CD8-positive, alpha-beta memory T cell (primary cell): ENCODE results near the gene MANBA. TPM values are rescaled to one million over a fixed set of nuclear protein-coding genes. Genes with fewer than 3 reads are reported as not detected.

Experiments
- CTCF ChIA-PET: fragments of 350-600 bp; sonication (Branson Sonifier 250); formaldehyde crosslinking; loops from one replicate; lab custom pipeline; 2021; ENCODE audit warnings: antibody characterized with exemption; lab: Charles Lee
- POLR2A ChIA-PET: fragments of 350-600 bp; sonication (Branson Sonifier 250); formaldehyde crosslinking; loops from one replicate; lab custom pipeline; 2021; ENCODE audit warnings: antibody characterized with exemption; lab: Charles Lee
- DNase-seq, 5 donors: peaks; one replicate each; pipeline versions ENCODE4 v3.0.0 to v3.0.0-alpha.2; 2020 to 2022; ENCODE audit warnings: mixed read lengths in 1 of 5
- H3K27ac ChIP-seq: one replicate; pipeline ENCODE4 v1.7.0; 2013; ENCODE audit warnings: low read depth, mild to moderate bottlenecking, low read length, moderate library complexity
- H3K27me3 ChIP-seq: 2 replicates; pipeline ENCODE4 v1.7.0; 2013; ENCODE audit warnings: low read length, mild to moderate bottlenecking; ENCODE audit not compliant: insufficient read depth, poor library complexity, severe bottlenecking
- H3K36me3 ChIP-seq: 2 replicates; pipeline ENCODE4 v1.7.0; 2013; ENCODE audit warnings: mild to moderate bottlenecking, low read length, moderate library complexity; ENCODE audit not compliant: insufficient read depth
- H3K4me1 ChIP-seq: 2 replicates; pipeline ENCODE4 v1.7.0; 2013; ENCODE audit warnings: mild to moderate bottlenecking, low read length, moderate library complexity; ENCODE audit not compliant: insufficient read depth
- H3K4me3 ChIP-seq: 2 replicates; pipeline ENCODE4 v1.7.0; 2013; ENCODE audit warnings: mild to moderate bottlenecking, low read length
- H3K9me3 ChIP-seq: 2 replicates; pipeline ENCODE4 v1.7.0; 2013; ENCODE audit warnings: mild to moderate bottlenecking, low read length
- H3K27ac Mint-ChIP-seq, 8 donors: one replicate each; pipeline ENCODE4 v1.8.0; 2020 to 2021; ENCODE audit warnings: mixed read lengths in 8 of 8, mild to moderate bottlenecking in 6 of 8, inconsistent platforms in 3 of 8, moderate library complexity in 3 of 8
- H3K27me3 Mint-ChIP-seq, 2 donors: one replicate each; pipeline ENCODE4 v1.8.0; 2020 to 2021; ENCODE audit warnings: mixed read lengths in 2 of 2, mild to moderate bottlenecking in 1 of 2, moderate library complexity in 1 of 2
- H3K36me3 Mint-ChIP-seq, 3 donors: one replicate each; pipeline ENCODE4 v1.8.0; 2020 to 2021; ENCODE audit warnings: mixed read lengths in 3 of 3, inconsistent platforms in 1 of 3, mild to moderate bottlenecking in 1 of 3
- H3K4me1 Mint-ChIP-seq, 3 donors: one replicate each; pipeline ENCODE4 v1.8.0; 2020 to 2021; ENCODE audit warnings: mixed read lengths in 3 of 3, inconsistent platforms in 1 of 3, mild to moderate bottlenecking in 1 of 3
- H3K4me3 Mint-ChIP-seq, 7 donors: one replicate each; pipeline ENCODE4 v1.8.0; 2020 to 2021; ENCODE audit warnings: mixed read lengths in 7 of 7, mild to moderate bottlenecking in 6 of 7, moderate library complexity in 4 of 7, inconsistent platforms in 2 of 7
- H3K9me3 Mint-ChIP-seq, 5 donors: one replicate each; pipeline ENCODE4 v1.8.0; 2020 to 2022; ENCODE audit warnings: mixed read lengths in 5 of 5, mild to moderate bottlenecking in 3 of 5, moderate library complexity in 2 of 5, inconsistent platforms in 1 of 5
- polyA plus RNA-seq: library from polyadenylated mRNA; unstranded; fragments of 300-500 nt; fragmentation: Illumina TruSeq; gene quantifications from one replicate; pipeline ENCODE4 v1.2.3, GENCODE V29; 2021
- total RNA-seq, 2 experiments: library from RNA; stranded (reverse); gene quantifications; one replicate each; pipeline ENCODE4 v1.2.3, GENCODE V29; 2021

Gene MANBA
- total and polyA plus RNA-seq, 3 experiments from 2014 or later: 9.1 to 16.5 (median 9.5) TPM

- peaks cover 68% of the 10 kb centered on the region for H3K4me1 ChIP-seq
- H3K9me3 Mint-ChIP-seq: peaks cover 0 to 1% (median 0%) of the 10 kb centered on the region in 5 donors
These were observed 147.9 kb downstream of the MANBA start for GRCh38 chr4:102612824-102613366.

GRCh38 chr4:102612210-102612609 is 148.6 kb downstream of the MANBA start:
- Histone ChIP-seq H3K9me3 (no peaks in the 10 kb centered on the region), H3K4me3 (peak overlapping the region; percentile 32), H3K36me3 (peaks cover 54% of the 10 kb centered on the region), H3K27ac (peak overlapping the region; percentile 86), H3K27me3 (no peaks in the 10 kb centered on the region), H3K4me1 (peaks cover 70% of the 10 kb centered on the region)
- POLR2A ChIA-PET: interaction anchor here (0.5 to 1.4 kb wide), 8 partner anchors 12 to 406 kb away, joined by 3 to 9 read pairs (median 3); partner anchors contain the start of genes NFKB1 and UBE2D3
- Mint-ChIP-seq H3K27ac (peak overlapping the region; percentile 95 to 99 (median 98)), H3K4me3 (peak overlapping the region; percentile 87 to 93 (median 90)), H3K36me3 (peaks cover 22 to 91% (median 45%) of the 10 kb centered on the region in 3 donors), H3K27me3 (no peaks in the 10 kb centered on the region), H3K4me1 (peaks cover 67 to 94% (median 88%) of the 10 kb centered on the region in 3 donors), H3K9me3 (peaks cover 0 to 1% (median 0%) of the 10 kb centered on the region in 5 donors)
- DNase-seq: no peak
- CTCF ChIA-PET: interaction anchor here (0.8 to 2.0 kb wide), 5 partner anchors 13 to 267 kb away, joined by 3 to 8 read pairs (median 5); partner anchors contain the start of gene SLC39A8

More at GRCh38 chr4:102612824-102613366, 147.9 kb downstream of the MANBA start:
- H3K9me3 ChIP-seq: no peaks in the 10 kb centered on the region
- H3K4me3 ChIP-seq: peak overlapping the region; percentile 32
- H3K36me3 ChIP-seq: peaks cover 47% of the 10 kb centered on the region
- POLR2A ChIA-PET: interaction anchor here (0.5 to 1.4 kb wide), 9 partner anchors 13 to 406 kb away, joined by 3 to 9 read pairs (median 3); partner anchors contain the start of genes NFKB1 and UBE2D3
- H3K27ac ChIP-seq: peak overlapping the region; percentile 86
- DNase-seq: peak; percentile 24 to 78 (median 71)
- H3K36me3 Mint-ChIP-seq: peaks cover 22 to 88% (median 40%) of the 10 kb centered on the region in 3 donors
- H3K27me3 Mint-ChIP-seq: no peaks in the 10 kb centered on the region
- peaks cover 64 to 87% (median 83%) of the 10 kb centered on the region in 3 donors for H3K4me1 Mint-ChIP-seq
- CTCF ChIA-PET: interaction anchor here (0.8 to 1.6 kb wide), 5 partner anchors 11 to 164 kb away, joined by 3 to 8 read pairs (median 5); no protein-coding TSS in a partner anchor
- H3K27me3 ChIP-seq: no peaks in the 10 kb centered on the region
- peak overlapping the region; percentile 87 to 93 (median 90) for H3K4me3 Mint-ChIP-seq
- H3K27ac Mint-ChIP-seq: peak overlapping the region; percentile 95 to 99 (median 98)

GRCh38 chr4:102610476-102610875 is 150.3 kb downstream of the MANBA start:
- no peaks in the 10 kb centered on the region for H3K27me3 Mint-ChIP-seq
- peaks cover 22 to 89% (median 44%) of the 10 kb centered on the region in 3 donors for H3K36me3 Mint-ChIP-seq
- no peaks in the 10 kb centered on the region for H3K9me3 ChIP-seq
- H3K4me1 Mint-ChIP-seq: peaks cover 73 to 95% (median 85%) of the 10 kb centered on the region in 3 donors
- CTCF ChIA-PET: interaction anchor here (1.0 to 2.0 kb wide), 4 partner anchors 18 to 110 kb away, joined by 3 to 5 read pairs (median 4); no protein-coding TSS in a partner anchor
- peak overlapping the region; percentile 63 to 99 (median 98) for H3K27ac Mint-ChIP-seq
- no peak overlapping the region for H3K4me3 ChIP-seq
- no peak overlapping the region for H3K27ac ChIP-seq
- H3K4me3 Mint-ChIP-seq: peak overlapping the region in 6 of 7 donors; percentile 5 to 93 (median 68)
- H3K27me3 ChIP-seq: no peaks in the 10 kb centered on the region
- peaks cover 54% of the 10 kb centered on the region for H3K36me3 ChIP-seq
- H3K4me1 ChIP-seq: peaks cover 67% of the 10 kb centered on the region
- POLR2A ChIA-PET: no interaction called here
- peaks cover 0 to 1% (median 0%) of the 10 kb centered on the region in 5 donors for H3K9me3 Mint-ChIP-seq
- DNase-seq: no peak

- H3K27me3 ChIP-seq: no peaks in the 10 kb centered on the region
- H3K9me3 Mint-ChIP-seq: peaks cover 0 to 1% (median 0%) of the 10 kb centered on the region in 5 donors
- H3K4me3 ChIP-seq: no peak overlapping the region
- H3K4me1 ChIP-seq: peaks cover 63% of the 10 kb centered on the region
- H3K27me3 Mint-ChIP-seq: no peaks in the 10 kb centered on the region
- H3K27ac Mint-ChIP-seq: peak overlapping the region in 7 of 8 donors; percentile 60 to 99 (median 96)
- CTCF ChIA-PET: interaction anchor here (0.7 to 2.0 kb wide), 3 partner anchors 19 to 31 kb away, joined by 3 to 5 read pairs (median 4); no protein-coding TSS in a partner anchor
- peak overlapping the region in 5 of 7 donors; percentile 1 to 56 (median 7) for H3K4me3 Mint-ChIP-seq
- DNase-seq: no peak
- peaks cover 71 to 95% (median 82%) of the 10 kb centered on the region in 3 donors for H3K4me1 Mint-ChIP-seq
- POLR2A ChIA-PET: interaction anchor here (0.6 kb wide), 1 partner anchor 173 kb away, joined by 6 read pairs; no protein-coding TSS in a partner anchor
- peaks cover 58% of the 10 kb centered on the region for H3K36me3 ChIP-seq
- H3K27ac ChIP-seq: no peak overlapping the region
- H3K9me3 ChIP-seq: no peaks in the 10 kb centered on the region
- H3K36me3 Mint-ChIP-seq: peaks cover 22 to 90% (median 44%) of the 10 kb centered on the region in 3 donors
These were observed 150.8 kb downstream of the MANBA start for GRCh38 chr4:102610007-102610406.

GRCh38 chr4:102608190-102608589 is 152.6 kb downstream of the MANBA start:
- POLR2A ChIA-PET: no interaction called here

GRCh38 chr4:102606846-102607450 is 153.8 kb downstream of the MANBA start:
- no peaks in the 10 kb centered on the region for H3K27me3 ChIP-seq
- no peak for DNase-seq
- POLR2A ChIA-PET: no interaction called here
- H3K4me3 ChIP-seq: no peak overlapping the region
- Mint-ChIP-seq H3K4me3 (peak overlapping the region in 2 of 7 donors; percentile 21 to 38), H3K27me3 (peaks cover 0 to 2% of the 10 kb centered on the region in 2 donors), H3K9me3 (no peaks in the 10 kb centered on the region), H3K36me3 (peaks cover 22 to 85% (median 42%) of the 10 kb centered on the region in 3 donors), H3K27ac (peak overlapping the region; percentile 14 to 99 (median 74)), H3K4me1 (peaks cover 55 to 81% (median 71%) of the 10 kb centered on the region in 3 donors)
- peaks cover 50% of the 10 kb centered on the region for H3K36me3 ChIP-seq
- H3K4me1 ChIP-seq: peaks cover 32% of the 10 kb centered on the region
- H3K9me3 ChIP-seq: no peaks in the 10 kb centered on the region
- CTCF ChIA-PET: no interaction called here
- no peak overlapping the region for H3K27ac ChIP-seq

More at GRCh38 chr4:102608190-102608589, 152.6 kb downstream of the MANBA start:
- Histone ChIP-seq H3K4me3 (no peak overlapping the region), H3K4me1 (peaks cover 45% of the 10 kb centered on the region), H3K36me3 (peaks cover 55% of the 10 kb centered on the region), H3K27me3 (no peaks in the 10 kb centered on the region), H3K9me3 (no peaks in the 10 kb centered on the region), H3K27ac (no peak overlapping the region)
- peaks cover 65 to 94% (median 80%) of the 10 kb centered on the region in 3 donors for H3K4me1 Mint-ChIP-seq
- peaks cover 22 to 89% (median 41%) of the 10 kb centered on the region in 3 donors for H3K36me3 Mint-ChIP-seq
- CTCF ChIA-PET: interaction anchor here (1.5 kb wide), 1 partner anchor 18 kb away, joined by 4 read pairs; no protein-coding TSS in a partner anchor
- H3K4me3 Mint-ChIP-seq: peak overlapping the region in 1 of 7 donors; percentile 13
- no peak for DNase-seq
- peak overlapping the region in 7 of 8 donors; percentile 63 to 99 (median 84) for H3K27ac Mint-ChIP-seq
- H3K9me3 Mint-ChIP-seq: no peaks in the 10 kb centered on the region
- H3K27me3 Mint-ChIP-seq: peaks cover 0 to 2% of the 10 kb centered on the region in 2 donors

- Histone ChIP-seq H3K4me3 (no peak overlapping the region), H3K9me3 (no peaks in the 10 kb centered on the region), H3K27ac (no peak overlapping the region), H3K4me1 (peaks cover 26% of the 10 kb centered on the region), H3K27me3 (no peaks in the 10 kb centered on the region), H3K36me3 (peaks cover 44% of the 10 kb centered on the region)
- Mint-ChIP-seq H3K27me3 (peaks cover 0 to 2% of the 10 kb centered on the region in 2 donors), H3K4me3 (no peak overlapping the region), H3K36me3 (peaks cover 19 to 85% (median 43%) of the 10 kb centered on the region in 3 donors), H3K4me1 (peaks cover 50 to 79% (median 64%) of the 10 kb centered on the region in 3 donors), H3K27ac (peak overlapping the region in 4 of 8 donors; percentile 26 to 99 (median 54)), H3K9me3 (no peaks in the 10 kb centered on the region)
- DNase-seq: no peak
- ChIA-PET CTCF (interaction anchor here (1.2 kb wide), 1 partner anchor 106 kb away, joined by 4 read pairs; no protein-coding TSS in a partner anchor), POLR2A (no interaction called here)
These were observed 154.5 kb downstream of the MANBA start for GRCh38 chr4:102606261-102606660.
